Measurements from ENCODE around the gene DGKH. TPM values are rescaled to one million over a fixed set of nuclear protein-coding genes. Genes with fewer than 3 reads are reported as not detected.

Gene DGKH
- total and polyA plus RNA-seq, 9 of the 15 experiments (the other 6 are each of a cell fraction or from before 2014, with no cell fraction given) = 0.38 to 4.4 (median 3.1) TPM

DNA sequence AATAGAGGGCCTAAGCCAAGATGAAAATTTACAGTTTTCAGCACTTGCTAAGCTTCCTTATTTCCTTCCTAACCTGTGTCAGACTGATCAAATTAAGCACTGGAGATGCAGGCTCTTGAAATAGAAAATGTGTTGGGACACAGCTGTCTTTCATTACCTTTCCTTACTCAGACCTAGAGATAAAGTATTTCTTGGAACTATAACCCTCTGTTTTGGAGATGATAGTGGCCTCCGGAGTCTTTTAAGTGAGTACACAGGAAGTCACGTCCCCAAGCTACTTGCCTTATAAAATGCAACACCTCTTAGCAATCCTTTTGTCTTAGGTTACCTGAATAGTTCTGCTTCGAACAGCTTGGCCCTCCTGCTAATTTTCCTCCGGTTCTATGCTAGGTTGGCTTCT is 211.1 kb downstream of the DGKH start:
- no TSS peak for BruUV-seq (replicated peaks)
- 2% methylated on average over 4 of the region's 4 CpGs for WGBS (ENCODE audit: insufficient coverage, low coverage, missing lambda C conversion rate)
- peak; percentile 88 for ATAC-seq
- TF ChIP-seq, protein P1, sequence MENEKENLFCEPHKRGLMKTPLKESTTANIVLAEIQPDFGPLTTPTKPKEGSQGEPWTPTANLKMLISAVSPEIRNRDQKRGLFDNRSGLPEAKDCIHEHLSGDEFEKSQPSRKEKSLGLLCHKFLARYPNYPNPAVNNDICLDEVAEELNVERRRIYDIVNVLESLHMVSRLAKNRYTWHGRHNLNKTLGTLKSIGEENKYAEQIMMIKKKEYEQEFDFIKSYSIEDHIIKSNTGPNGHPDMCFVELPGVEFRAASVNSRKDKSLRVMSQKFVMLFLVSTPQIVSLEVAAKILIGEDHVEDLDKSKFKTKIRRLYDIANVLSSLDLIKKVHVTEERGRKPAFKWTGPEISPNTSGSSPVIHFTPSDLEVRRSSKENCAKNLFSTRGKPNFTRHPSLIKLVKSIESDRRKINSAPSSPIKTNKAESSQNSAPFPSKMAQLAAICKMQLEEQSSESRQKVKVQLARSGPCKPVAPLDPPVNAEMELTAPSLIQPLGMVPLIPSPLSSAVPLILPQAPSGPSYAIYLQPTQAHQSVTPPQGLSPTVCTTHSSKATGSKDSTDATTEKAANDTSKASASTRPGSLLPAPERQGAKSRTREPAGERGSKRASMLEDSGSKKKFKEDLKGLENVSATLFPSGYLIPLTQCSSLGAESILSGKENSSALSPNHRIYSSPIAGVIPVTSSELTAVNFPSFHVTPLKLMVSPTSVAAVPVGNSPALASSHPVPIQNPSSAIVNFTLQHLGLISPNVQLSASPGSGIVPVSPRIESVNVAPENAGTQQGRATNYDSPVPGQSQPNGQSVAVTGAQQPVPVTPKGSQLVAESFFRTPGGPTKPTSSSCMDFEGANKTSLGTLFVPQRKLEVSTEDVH (IDR thresholded peaks at IDR 0.05; ENCODE audit: low read depth, partially characterized antibody) = peak; percentile 34
- TF ChIP-seq, protein P2, sequence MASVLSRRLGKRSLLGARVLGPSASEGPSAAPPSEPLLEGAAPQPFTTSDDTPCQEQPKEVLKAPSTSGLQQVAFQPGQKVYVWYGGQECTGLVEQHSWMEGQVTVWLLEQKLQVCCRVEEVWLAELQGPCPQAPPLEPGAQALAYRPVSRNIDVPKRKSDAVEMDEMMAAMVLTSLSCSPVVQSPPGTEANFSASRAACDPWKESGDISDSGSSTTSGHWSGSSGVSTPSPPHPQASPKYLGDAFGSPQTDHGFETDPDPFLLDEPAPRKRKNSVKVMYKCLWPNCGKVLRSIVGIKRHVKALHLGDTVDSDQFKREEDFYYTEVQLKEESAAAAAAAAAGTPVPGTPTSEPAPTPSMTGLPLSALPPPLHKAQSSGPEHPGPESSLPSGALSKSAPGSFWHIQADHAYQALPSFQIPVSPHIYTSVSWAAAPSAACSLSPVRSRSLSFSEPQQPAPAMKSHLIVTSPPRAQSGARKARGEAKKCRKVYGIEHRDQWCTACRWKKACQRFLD (CRISPR knock-in tag; IDR thresholded peaks at IDR 0.05) = no peak
- TF ChIP-seq, protein P3, sequence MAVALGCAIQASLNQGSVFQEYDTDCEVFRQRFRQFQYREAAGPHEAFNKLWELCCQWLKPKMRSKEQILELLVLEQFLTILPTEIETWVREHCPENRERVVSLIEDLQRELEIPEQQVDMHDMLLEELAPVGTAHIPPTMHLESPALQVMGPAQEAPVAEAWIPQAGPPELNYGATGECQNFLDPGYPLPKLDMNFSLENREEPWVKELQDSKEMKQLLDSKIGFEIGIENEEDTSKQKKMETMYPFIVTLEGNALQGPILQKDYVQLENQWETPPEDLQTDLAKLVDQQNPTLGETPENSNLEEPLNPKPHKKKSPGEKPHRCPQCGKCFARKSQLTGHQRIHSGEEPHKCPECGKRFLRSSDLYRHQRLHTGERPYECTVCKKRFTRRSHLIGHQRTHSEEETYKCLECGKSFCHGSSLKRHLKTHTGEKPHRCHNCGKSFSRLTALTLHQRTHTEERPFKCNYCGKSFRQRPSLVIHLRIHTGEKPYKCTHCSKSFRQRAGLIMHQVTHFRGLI (CRISPR knock-in tag; IDR thresholded peaks at IDR 0.05) = no peak
- TF ChIP-seq CCNT2 (IDR thresholded peaks at IDR 0.05; ENCODE audit: borderline replicate concordance, extremely low read depth, insufficient read length, low read depth, low read length) = no peak
- TF ChIP-seq, protein P4, sequence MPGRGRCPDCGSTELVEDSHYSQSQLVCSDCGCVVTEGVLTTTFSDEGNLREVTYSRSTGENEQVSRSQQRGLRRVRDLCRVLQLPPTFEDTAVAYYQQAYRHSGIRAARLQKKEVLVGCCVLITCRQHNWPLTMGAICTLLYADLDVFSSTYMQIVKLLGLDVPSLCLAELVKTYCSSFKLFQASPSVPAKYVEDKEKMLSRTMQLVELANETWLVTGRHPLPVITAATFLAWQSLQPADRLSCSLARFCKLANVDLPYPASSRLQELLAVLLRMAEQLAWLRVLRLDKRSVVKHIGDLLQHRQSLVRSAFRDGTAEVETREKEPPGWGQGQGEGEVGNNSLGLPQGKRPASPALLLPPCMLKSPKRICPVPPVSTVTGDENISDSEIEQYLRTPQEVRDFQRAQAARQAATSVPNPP (IDR thresholded peaks at IDR 0.05; ENCODE audit: borderline replicate concordance, insufficient read depth, insufficient read length) = no peak
- TF ChIP-seq, protein P5, sequence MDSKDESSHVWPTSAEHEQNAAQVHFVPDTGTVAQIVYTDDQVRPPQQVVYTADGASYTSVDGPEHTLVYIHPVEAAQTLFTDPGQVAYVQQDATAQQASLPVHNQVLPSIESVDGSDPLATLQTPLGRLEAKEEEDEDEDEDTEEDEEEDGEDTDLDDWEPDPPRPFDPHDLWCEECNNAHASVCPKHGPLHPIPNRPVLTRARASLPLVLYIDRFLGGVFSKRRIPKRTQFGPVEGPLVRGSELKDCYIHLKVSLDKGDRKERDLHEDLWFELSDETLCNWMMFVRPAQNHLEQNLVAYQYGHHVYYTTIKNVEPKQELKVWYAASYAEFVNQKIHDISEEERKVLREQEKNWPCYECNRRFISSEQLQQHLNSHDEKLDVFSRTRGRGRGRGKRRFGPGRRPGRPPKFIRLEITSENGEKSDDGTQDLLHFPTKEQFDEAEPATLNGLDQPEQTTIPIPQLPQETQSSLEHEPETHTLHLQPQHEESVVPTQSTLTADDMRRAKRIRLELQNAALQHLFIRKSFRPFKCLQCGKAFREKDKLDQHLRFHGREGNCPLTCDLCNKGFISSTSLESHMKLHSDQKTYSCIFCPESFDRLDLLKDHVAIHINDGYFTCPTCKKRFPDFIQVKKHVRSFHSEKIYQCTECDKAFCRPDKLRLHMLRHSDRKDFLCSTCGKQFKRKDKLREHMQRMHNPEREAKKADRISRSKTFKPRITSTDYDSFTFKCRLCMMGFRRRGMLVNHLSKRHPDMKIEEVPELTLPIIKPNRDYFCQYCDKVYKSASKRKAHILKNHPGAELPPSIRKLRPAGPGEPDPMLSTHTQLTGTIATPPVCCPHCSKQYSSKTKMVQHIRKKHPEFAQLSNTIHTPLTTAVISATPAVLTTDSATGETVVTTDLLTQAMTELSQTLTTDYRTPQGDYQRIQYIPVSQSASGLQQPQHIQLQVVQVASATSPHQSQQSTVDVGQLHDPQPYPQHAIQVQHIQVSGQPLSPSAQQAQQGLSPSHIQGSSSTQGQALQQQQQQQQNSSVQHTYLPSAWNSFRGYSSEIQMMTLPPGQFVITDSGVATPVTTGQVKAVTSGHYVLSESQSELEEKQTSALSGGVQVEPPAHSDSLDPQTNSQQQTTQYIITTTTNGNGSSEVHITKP (IDR thresholded peaks at IDR 0.05; ENCODE audit: partially characterized antibody) = no peak
- no peak for TF ChIP-seq ZNF124 (CRISPR knock-in tag; IDR thresholded peaks at IDR 0.05)
- TF ChIP-seq PURB (CRISPR knock-in tag; IDR thresholded peaks at IDR 0.05; ENCODE audit: low read depth) = no peak
- TF ChIP-seq, protein P6, sequence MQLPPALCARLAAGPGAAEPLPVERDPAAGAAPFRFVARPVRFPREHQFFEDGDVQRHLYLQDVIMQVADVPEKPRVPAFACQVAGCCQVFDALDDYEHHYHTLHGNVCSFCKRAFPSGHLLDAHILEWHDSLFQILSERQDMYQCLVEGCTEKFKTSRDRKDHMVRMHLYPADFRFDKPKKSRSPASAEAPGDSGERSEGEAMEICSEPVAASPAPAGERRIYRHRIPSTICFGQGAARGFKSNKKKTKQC (CRISPR knock-in tag; IDR thresholded peaks at IDR 0.05) = no peak

More for the DNA sequence above, 211.1 kb downstream of the DGKH start:
- peak; percentile 83 for FAIRE-seq
- ChIA-PET CTCF (ENCODE audit: low intra/inter-chr PET ratio) (no interaction called here), POLR2A (interaction anchor here (0.7 to 0.9 kb wide), 3 partner anchors 10 to 124 kb away, joined by 3 read pairs; no protein-coding TSS in a partner anchor)
- Histone ChIP-seq H4K20me1 (replicated peaks; ENCODE audit: control insufficient read depth, insufficient read depth, low read length) (no peaks in the 10 kb centered on the region), H3K36me3 (ENCODE audit: control insufficient read depth, insufficient read depth, low read length) (peaks cover 4% of the 10 kb centered on the region; the same call in 2 of the 3 replicates), H3K9ac (ENCODE audit: insufficient read depth in 1 of 2, low read depth in 2 of 2, low read length in 2 of 2) (peak overlapping the region in 1 of 2 experiments; percentile 43; a peak in 2 of 4 replicates), H3K9me1 (ENCODE audit: control insufficient read depth, insufficient read depth, low read length) (no peaks in the 10 kb centered on the region), H3K4me3 (no peak overlapping the region), H3K27ac (ENCODE audit: extremely low read depth, low read depth, low read length) (peak overlapping the region; percentile 78), H3K79me2 (ENCODE audit: control insufficient read depth, insufficient read depth, low read length) (no peaks in the 10 kb centered on the region), H3K4me1 (replicated peaks in 1 of 2; ENCODE audit: control insufficient read depth in 2 of 2, insufficient read depth in 2 of 2, low read length in 2 of 2) (peaks cover 3 to 26% of the 10 kb centered on the region in 2 experiments; a peak in 3 of 5 replicates), H3K4me2 (ENCODE audit: insufficient read depth, low read length) (peak overlapping the region; percentile 42), H2AFZ (ENCODE audit: low read depth, low read length) (peak overlapping the region; percentile 85), H3K9me3 (replicated peaks; ENCODE audit: control insufficient read depth, insufficient read depth, low read depth, low read length) (peaks cover 25% of the 10 kb centered on the region), H3K27me3 (ENCODE audit: control insufficient read depth in 2 of 2, insufficient read depth in 2 of 2, low read length in 2 of 2) (no peaks in the 10 kb centered on the region)
- in situ Hi-C loops (cut with MboI) = no loop called here
- DNase-seq (ENCODE audit: extremely low read depth in 1 of 4, low spot score in 3 of 4) = peak; percentile 50 to 83 (median 62)
- intact Hi-C loops (cut with micrococcal nuclease) = no loop called here

Data from K562 (cell line).